ENCODE measurements around the gene WDR6. TPM values are rescaled to one million over a fixed set of nuclear protein-coding genes. Genes with fewer than 3 reads are reported as not detected.

WDR6 gene
- total RNA-seq, 1 experiment from 2014 or later: 159 TPM

DNA sequence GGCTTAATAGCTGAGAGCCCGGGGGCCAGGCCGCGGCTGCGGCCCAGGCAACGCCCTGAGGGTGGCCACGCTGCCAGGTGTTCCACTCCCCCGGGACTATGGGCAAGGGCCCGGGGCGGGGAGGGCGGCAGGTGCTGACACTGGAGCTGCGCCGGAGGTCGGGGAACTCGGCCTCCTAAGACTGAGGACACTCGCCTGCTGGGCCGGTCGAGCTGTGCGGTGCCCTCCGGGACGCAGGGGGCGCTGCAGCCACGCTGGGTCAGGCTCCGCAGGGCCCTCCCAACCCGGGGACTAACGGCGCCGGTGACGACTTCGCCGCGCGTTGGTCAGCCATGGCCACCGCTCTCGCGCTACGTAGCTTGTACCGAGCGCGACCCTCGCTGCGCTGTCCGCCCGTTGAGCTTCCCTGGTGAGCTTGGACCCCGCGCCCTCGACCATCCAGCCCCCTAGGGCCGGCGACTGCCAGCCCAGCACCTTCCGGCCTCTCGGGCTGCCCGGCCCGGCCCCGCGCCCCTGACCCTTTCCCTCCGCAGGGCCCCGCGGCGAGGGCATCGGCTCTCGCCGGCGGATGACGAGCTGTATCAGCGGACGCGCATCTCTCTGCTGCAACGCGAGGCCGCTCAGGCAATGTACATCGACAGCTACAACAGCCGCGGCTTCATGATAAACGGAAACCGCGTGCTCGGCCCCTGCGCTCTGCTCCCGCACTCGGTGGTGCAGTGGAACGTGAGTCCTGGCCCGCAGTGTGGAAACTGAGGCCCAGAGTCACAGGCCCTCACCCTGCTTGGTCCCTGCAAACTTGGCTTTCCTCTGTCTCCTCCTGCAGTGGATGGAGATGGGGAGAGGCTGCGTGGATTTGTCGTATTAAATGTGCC, 14.9 kb downstream of the WDR6 start, which contains the start of gene NDUFAF3:
Gene NDUFAF3 (plus strand): TSS at position 309 of the 875 bp plus-strand sequence. CDS start 24 bp downstream, at position 333.
- Histone ChIP-seq H3K4me2 (peak within 1 kb of the TSS; percentile 92), H3K9me3 (ENCODE audit: insufficient read depth, low read depth) (no peaks in the 10 kb centered on the region), H3K9me2 (ENCODE audit: insufficient read depth) (no peaks in the 10 kb centered on the region), H3K27ac (peak within 1 kb of the TSS; percentile 87), H3K36me3 (ENCODE audit: low read depth) (peaks cover 9% of the 10 kb centered on the region; the same call in 1 of the 2 replicates), H3K79me2 (ENCODE audit: low read depth) (peaks cover 64% of the 10 kb centered on the region), H3K4me1 (replicated peaks; ENCODE audit: insufficient read depth) (peaks cover 29% of the 10 kb centered on the region), H3K27me3 (ENCODE audit: insufficient read depth, low read depth) (no peaks in the 10 kb centered on the region), H4K20me1 (ENCODE audit: insufficient read depth) (no peaks in the 10 kb centered on the region; the same call in 1 of the 2 replicates), H3K4me3 (peak within 1 kb of the TSS; percentile 70), H3F3A (ENCODE audit: insufficient read depth, low read depth) (peaks cover 48% of the 10 kb centered on the region; the same call in 1 of the 2 replicates), H2AFZ (peak within 1 kb of the TSS; percentile 84)
- POLR2A ChIA-PET (ENCODE audit: unreplicated experiment): interaction anchor here (0.5 to 3.7 kb wide), 7 partner anchors 10 to 781 kb away, joined by 3 to 22 read pairs (median 5); partner anchors contain the start of genes QRICH1, WDR6 and ZNF589
- BruUV-seq (replicated peaks): no TSS peak
- CTCF ChIA-PET: interaction anchor here (0.5 to 1.0 kb wide), 3 partner anchors 34 to 318 kb away, joined by 3 to 4 read pairs (median 4); no protein-coding TSS in a partner anchor
- TF ChIP-seq, protein P1, sequence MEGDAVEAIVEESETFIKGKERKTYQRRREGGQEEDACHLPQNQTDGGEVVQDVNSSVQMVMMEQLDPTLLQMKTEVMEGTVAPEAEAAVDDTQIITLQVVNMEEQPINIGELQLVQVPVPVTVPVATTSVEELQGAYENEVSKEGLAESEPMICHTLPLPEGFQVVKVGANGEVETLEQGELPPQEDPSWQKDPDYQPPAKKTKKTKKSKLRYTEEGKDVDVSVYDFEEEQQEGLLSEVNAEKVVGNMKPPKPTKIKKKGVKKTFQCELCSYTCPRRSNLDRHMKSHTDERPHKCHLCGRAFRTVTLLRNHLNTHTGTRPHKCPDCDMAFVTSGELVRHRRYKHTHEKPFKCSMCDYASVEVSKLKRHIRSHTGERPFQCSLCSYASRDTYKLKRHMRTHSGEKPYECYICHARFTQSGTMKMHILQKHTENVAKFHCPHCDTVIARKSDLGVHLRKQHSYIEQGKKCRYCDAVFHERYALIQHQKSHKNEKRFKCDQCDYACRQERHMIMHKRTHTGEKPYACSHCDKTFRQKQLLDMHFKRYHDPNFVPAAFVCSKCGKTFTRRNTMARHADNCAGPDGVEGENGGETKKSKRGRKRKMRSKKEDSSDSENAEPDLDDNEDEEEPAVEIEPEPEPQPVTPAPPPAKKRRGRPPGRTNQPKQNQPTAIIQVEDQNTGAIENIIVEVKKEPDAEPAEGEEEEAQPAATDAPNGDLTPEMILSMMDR (conservative IDR thresholded peaks at IDR 0.05): peak; percentile 90
- TF ChIP-seq EZH2 (IDR thresholded peaks at IDR 0.05; ENCODE audit: low read depth): no peak
- intact Hi-C loops (cut with micrococcal nuclease; ENCODE audit: unreplicated experiment): no loop called here
- DNase-seq: peak; percentile 87 to 97

DNA sequence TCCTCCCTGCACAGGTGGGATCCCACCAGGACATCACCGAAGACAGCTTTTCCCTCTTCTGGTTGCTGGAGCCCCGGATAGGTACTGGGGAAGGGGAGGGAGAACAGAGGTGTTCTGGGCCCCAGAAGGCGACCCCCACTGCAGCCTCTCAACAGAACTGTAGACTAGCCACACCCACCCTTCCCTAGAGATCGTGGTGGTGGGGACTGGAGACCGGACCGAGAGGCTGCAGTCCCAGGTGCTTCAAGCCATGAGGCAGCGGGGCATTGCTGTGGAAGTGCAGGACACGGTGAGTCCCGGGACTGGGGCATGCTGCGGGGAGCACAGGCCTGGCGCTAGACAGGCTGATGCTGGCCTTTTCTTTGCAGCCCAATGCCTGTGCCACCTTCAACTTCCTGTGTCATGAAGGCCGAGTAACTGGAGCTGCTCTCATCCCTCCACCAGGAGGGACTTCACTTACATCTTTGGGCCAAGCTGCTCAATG, 15.5 kb downstream of the WDR6 start:
- H3K4me2 ChIP-seq: peak overlapping the region; percentile 92
- ChIA-PET CTCF (no interaction called here), POLR2A (ENCODE audit: unreplicated experiment) (interaction anchor here (0.7 to 3.7 kb wide), 2 partner anchors 15 to 427 kb away, joined by 3 to 22 read pairs; partner anchors contain the start of gene WDR6)
- H3K36me3 ChIP-seq (ENCODE audit: low read depth): peaks cover 14% of the 10 kb centered on the region; the same call in 1 of the 2 replicates
- H3K79me2 ChIP-seq (ENCODE audit: low read depth): peaks cover 71% of the 10 kb centered on the region
- H2AFZ ChIP-seq: peak overlapping the region; percentile 84; the same call in 1 of the 2 replicates
- peak overlapping the region; percentile 87 for H3K27ac ChIP-seq
- intact Hi-C loops (cut with micrococcal nuclease; ENCODE audit: unreplicated experiment): no loop called here
- DNase-seq: no peak
- no TSS peak for BruUV-seq (replicated peaks)
- H4K20me1 ChIP-seq (ENCODE audit: insufficient read depth): no peaks in the 10 kb centered on the region; the same call in 1 of the 2 replicates
- no peaks in the 10 kb centered on the region for H3K27me3 ChIP-seq (ENCODE audit: insufficient read depth, low read depth)
- H3F3A ChIP-seq (ENCODE audit: insufficient read depth, low read depth): peaks cover 55% of the 10 kb centered on the region; the same call in 1 of the 2 replicates
- H3K9me2 ChIP-seq (ENCODE audit: insufficient read depth): no peaks in the 10 kb centered on the region
- TF ChIP-seq, protein P1 (conservative IDR thresholded peaks at IDR 0.05): no peak
- TF ChIP-seq EZH2 (IDR thresholded peaks at IDR 0.05; ENCODE audit: low read depth): no peak
- H3K9me3 ChIP-seq (ENCODE audit: insufficient read depth, low read depth): no peaks in the 10 kb centered on the region
- peak overlapping the region; percentile 70 for H3K4me3 ChIP-seq
- H3K4me1 ChIP-seq (replicated peaks; ENCODE audit: insufficient read depth): peaks cover 25% of the 10 kb centered on the region

DNA sequence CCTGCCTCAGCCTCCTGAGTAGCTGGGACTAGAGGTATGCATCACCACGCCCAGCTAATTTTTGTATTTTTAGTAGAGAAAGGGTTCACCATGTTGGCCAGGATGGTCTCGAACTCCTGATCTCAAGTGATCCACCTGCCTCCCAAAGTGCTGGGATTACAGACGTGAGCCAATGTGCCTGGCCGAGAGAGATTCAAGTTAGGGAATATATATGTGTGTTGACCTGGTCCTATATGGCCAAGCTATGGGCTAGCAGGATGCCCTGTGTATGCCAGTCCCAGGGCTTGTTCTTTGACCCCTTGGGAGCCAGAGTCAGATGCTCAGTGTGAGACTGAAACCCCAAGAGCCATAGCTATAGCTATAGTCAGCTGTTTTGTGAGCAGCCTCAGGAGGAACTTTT, 16.6 kb downstream of the WDR6 start:
- DNase-seq: no peak
- POLR2A ChIA-PET (ENCODE audit: unreplicated experiment): no interaction called here
- Histone ChIP-seq H3K9me2 (ENCODE audit: insufficient read depth) (no peaks in the 10 kb centered on the region), H3K9me3 (ENCODE audit: insufficient read depth, low read depth) (no peaks in the 10 kb centered on the region), H4K20me1 (ENCODE audit: insufficient read depth) (no peaks in the 10 kb centered on the region; the same call in 1 of the 2 replicates), H2AFZ (no peak overlapping the region), H3K4me1 (replicated peaks; ENCODE audit: insufficient read depth) (peaks cover 33% of the 10 kb centered on the region), H3K79me2 (ENCODE audit: low read depth) (peaks cover 81% of the 10 kb centered on the region), H3K4me2 (no peak overlapping the region; the same call in 1 of the 2 replicates), H3K27ac (no peak overlapping the region), H3K27me3 (ENCODE audit: insufficient read depth, low read depth) (no peaks in the 10 kb centered on the region), H3K36me3 (ENCODE audit: low read depth) (peaks cover 14% of the 10 kb centered on the region; the same call in 1 of the 2 replicates), H3K4me3 (no peak overlapping the region), H3F3A (ENCODE audit: insufficient read depth, low read depth) (peaks cover 55% of the 10 kb centered on the region; the same call in 1 of the 2 replicates)
- TF ChIP-seq EZH2 (IDR thresholded peaks at IDR 0.05; ENCODE audit: low read depth): no peak
- TF ChIP-seq, protein P1 (conservative IDR thresholded peaks at IDR 0.05): no peak
- intact Hi-C loops (cut with micrococcal nuclease; ENCODE audit: unreplicated experiment): no loop called here
- no TSS peak for BruUV-seq (replicated peaks)
- CTCF ChIA-PET: no interaction called here

All from PC-9 (cell line).